Vagina (tissue), 2 donors: Measurements from ENCODE around the gene UQCRC2. TPM values are rescaled to one million over a fixed set of nuclear protein-coding genes. Genes with fewer than 3 reads are reported as not detected.

Experiments
- DNase-seq, 2 donors: peaks; one replicate each; pipeline ENCODE4 v3.0.0-alpha.2; 2017; ENCODE audit errors: extremely low spot score in 2 of 2
- H3K27ac ChIP-seq: fragments of 200-600 bp; sonication (generic); one replicate; pipeline ENCODE4 v1.5.1; 2019
- H3K27me3 ChIP-seq: fragments of 200-600 bp; sonication (generic); one replicate; pipeline ENCODE4 v1.5.1; 2019
- H3K36me3 ChIP-seq, 2 donors: fragments of 200-600 bp; sonication (generic); one replicate each; pipeline ENCODE4 v1.5.1; 2017 to 2019
- H3K4me1 ChIP-seq: fragments of 200-600 bp; sonication (generic); one replicate; pipeline ENCODE4 v1.5.1; 2019
- H3K4me3 ChIP-seq, 2 donors: fragments of 200-600 bp; sonication (generic); 1 replicate in 1 of 2; 2 replicates in 1 of 2; pipeline ENCODE4 v1.5.1; 2016 to 2019
- H3K9me3 ChIP-seq: fragments of 200-600 bp; sonication (generic); one replicate; pipeline ENCODE4 v1.5.1; 2019
- CTCF ChIP-seq, 3 experiments: fragments of 450-650 bp in 2 of 3; fragments of 200-600 bp in 1 of 3; sonication (generic) in 1 of 3; IDR thresholded peaks; one replicate each; pipeline ENCODE4 v1.5.1; 2017 to 2019; ENCODE audit warnings: antibody characterized with exemption in 3 of 3, mild to moderate bottlenecking in 2 of 3, moderate library complexity in 2 of 3
- POLR2A ChIP-seq, 2 donors: fragments of 450-650 bp; IDR thresholded peaks; one replicate each; pipeline ENCODE4 v1.6.1; 2017; ENCODE audit warnings: antibody characterized with exemption in 2 of 2, mild to moderate bottlenecking in 2 of 2, moderate library complexity in 2 of 2
- POLR2AphosphoS5 ChIP-seq, 2 donors: sonication (generic); formaldehyde crosslinking; IDR thresholded peaks; one replicate each; pipeline ENCODE4 v1.9.0; 2017; ENCODE audit warnings: antibody characterized with exemption in 2 of 2, mild to moderate bottlenecking in 2 of 2, low read depth in 1 of 2; ENCODE audit not compliant: insufficient read depth in 1 of 2
- intact Hi-C: fragments of 100-400 bp; cut with DNase I; formaldehyde crosslinking; loops from one replicate; pipeline ENCODE4 v1.15.1; 2023
- total RNA-seq: library from RNA; depleted of rRNA; stranded (reverse); fragments of >200 nt; gene quantifications from one replicate; pipeline ENCODE4 v1.2.3, GENCODE V29; 2016

UQCRC2 gene
- total RNA-seq, 1 donor from 2014 or later, result 155 TPM

- Histone ChIP-seq H3K27ac (no peak overlapping the region), H3K36me3 (no peaks in the 10 kb centered on the region), H3K27me3 (no peaks in the 10 kb centered on the region), H3K9me3 (no peaks in the 10 kb centered on the region), H3K4me3 (no peak overlapping the region), H3K4me1 (no peaks in the 10 kb centered on the region)
- no peak for DNase-seq
- intact Hi-C loops, result no loop called here
- no peak for TF ChIP-seq CTCF (IDR thresholded peaks at IDR 0.05)
- TF ChIP-seq POLR2AphosphoS5 (IDR thresholded peaks at IDR 0.05; ENCODE audit: insufficient read depth in 1 of 2, low read depth in 1 of 2), result no peak
- TF ChIP-seq POLR2A (IDR thresholded peaks at IDR 0.05), result no peak
Measured at GRCh38 chr16:21943571-21943970, 9.6 kb upstream of the UQCRC2 start.

- Histone ChIP-seq H3K4me3 (no peak overlapping the region), H3K36me3 (no peaks in the 10 kb centered on the region), H3K9me3 (no peaks in the 10 kb centered on the region), H3K27ac (no peak overlapping the region), H3K4me1 (peaks cover 23% of the 10 kb centered on the region), H3K27me3 (no peaks in the 10 kb centered on the region)
- intact Hi-C loops, result no loop called here
- DNase-seq, result no peak
- no peak for TF ChIP-seq POLR2A (IDR thresholded peaks at IDR 0.05)
- TF ChIP-seq CTCF (IDR thresholded peaks at IDR 0.05), result no peak
- TF ChIP-seq POLR2AphosphoS5 (IDR thresholded peaks at IDR 0.05; ENCODE audit: insufficient read depth in 1 of 2, low read depth in 1 of 2), result no peak
Measured at GRCh38 chr16:21946889-21947635, 6.1 kb upstream of the UQCRC2 start.

- TF ChIP-seq CTCF (IDR thresholded peaks at IDR 0.05), result no peak
- TF ChIP-seq POLR2A (IDR thresholded peaks at IDR 0.05), result no peak
- no peak for TF ChIP-seq POLR2AphosphoS5 (IDR thresholded peaks at IDR 0.05; ENCODE audit: insufficient read depth in 1 of 2, low read depth in 1 of 2)
- Histone ChIP-seq H3K27ac (no peak overlapping the region), H3K4me3 (no peak overlapping the region), H3K36me3 (no peaks in the 10 kb centered on the region), H3K4me1 (peaks cover 35% of the 10 kb centered on the region), H3K9me3 (no peaks in the 10 kb centered on the region), H3K27me3 (no peaks in the 10 kb centered on the region)
- no peak for DNase-seq
- intact Hi-C loops, result no loop called here
Measured at GRCh38 chr16:21949713-21950260, 3.4 kb upstream of the UQCRC2 start.

GRCh38 chr16:21950782-21951521 is 2.2 kb upstream of the UQCRC2 start:
- H3K27ac ChIP-seq, result no peak overlapping the region
- intact Hi-C loops, result no loop called here
- H3K4me1 ChIP-seq, result peaks cover 47% of the 10 kb centered on the region
- no peaks in the 10 kb centered on the region for H3K27me3 ChIP-seq
- H3K4me3 ChIP-seq, result no peak overlapping the region
- no peaks in the 10 kb centered on the region for H3K36me3 ChIP-seq
- no peak for DNase-seq
- H3K9me3 ChIP-seq, result no peaks in the 10 kb centered on the region
- TF ChIP-seq CTCF (IDR thresholded peaks at IDR 0.05), result peak in 2 of 3 experiments; percentile 21 to 23
- no peak for TF ChIP-seq POLR2A (IDR thresholded peaks at IDR 0.05)
